ENCODE data around the gene TEX264.

Gene TEX264

DNA sequence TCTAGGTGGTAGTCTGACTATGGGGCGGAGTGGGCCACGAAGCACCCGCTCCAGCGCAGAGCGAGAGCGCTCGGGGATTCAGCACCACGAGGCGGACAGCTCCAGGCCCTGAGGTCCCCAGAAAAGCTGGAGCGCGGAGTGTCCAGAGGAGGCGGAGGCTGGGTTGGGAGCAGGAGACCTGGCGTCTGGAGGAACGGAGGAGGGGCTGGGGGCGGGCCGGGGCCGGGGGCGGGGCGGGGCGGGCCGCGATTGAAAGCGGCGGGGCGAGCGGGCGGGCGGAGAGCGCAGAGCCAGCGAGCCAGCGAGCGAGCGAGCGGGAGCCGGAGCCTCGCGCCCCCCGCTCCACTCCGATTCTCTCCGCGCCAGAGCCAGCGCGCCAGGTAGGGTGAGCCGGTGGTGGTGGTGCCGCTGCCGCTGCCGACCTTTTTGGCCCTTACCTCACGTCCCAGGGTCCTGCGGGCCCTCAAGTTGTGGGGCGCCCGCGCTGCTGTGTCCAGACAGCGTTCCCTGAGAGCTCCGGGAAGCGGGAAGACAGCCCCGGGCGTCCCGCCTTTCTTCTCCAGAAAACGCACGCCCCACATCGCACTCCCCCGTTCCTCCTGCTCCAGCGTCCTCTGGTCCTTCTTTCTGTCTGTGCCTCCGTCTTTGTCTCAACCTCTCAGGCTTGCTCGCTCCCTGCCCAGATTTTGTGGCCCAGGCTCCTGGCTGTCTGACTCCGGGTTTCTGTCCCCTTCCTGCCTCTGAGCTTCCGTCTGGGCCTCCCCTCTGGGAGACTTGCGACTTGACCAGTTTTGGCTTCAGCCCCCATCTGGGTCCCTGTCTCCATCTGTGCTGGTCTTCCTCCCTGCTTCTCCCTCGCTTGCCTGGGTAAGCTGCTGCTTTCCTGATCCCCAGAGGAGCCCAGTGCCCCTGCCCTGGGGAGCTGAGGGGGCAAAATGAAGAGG lies 36.0 kb downstream of the TEX264 start, which contains the start of gene GRM2:
TSS of gene GRM2 (plus strand) at position 281 of the 944 bp plus-strand sequence. CDS start 1,916 bp downstream, outside the sequence.
- in situ Hi-C loops (cut with MboI; ENCODE audit: low sequenced_read_pairs, unreplicated experiment) = no loop called here
- DNase-seq (ENCODE audit: low spot score) = no peak
- TF ChIP-seq, protein P1, sequence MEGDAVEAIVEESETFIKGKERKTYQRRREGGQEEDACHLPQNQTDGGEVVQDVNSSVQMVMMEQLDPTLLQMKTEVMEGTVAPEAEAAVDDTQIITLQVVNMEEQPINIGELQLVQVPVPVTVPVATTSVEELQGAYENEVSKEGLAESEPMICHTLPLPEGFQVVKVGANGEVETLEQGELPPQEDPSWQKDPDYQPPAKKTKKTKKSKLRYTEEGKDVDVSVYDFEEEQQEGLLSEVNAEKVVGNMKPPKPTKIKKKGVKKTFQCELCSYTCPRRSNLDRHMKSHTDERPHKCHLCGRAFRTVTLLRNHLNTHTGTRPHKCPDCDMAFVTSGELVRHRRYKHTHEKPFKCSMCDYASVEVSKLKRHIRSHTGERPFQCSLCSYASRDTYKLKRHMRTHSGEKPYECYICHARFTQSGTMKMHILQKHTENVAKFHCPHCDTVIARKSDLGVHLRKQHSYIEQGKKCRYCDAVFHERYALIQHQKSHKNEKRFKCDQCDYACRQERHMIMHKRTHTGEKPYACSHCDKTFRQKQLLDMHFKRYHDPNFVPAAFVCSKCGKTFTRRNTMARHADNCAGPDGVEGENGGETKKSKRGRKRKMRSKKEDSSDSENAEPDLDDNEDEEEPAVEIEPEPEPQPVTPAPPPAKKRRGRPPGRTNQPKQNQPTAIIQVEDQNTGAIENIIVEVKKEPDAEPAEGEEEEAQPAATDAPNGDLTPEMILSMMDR (IDR thresholded peaks at IDR 0.05; ENCODE audit: borderline replicate concordance, control extremely low read depth, extremely low read depth, insufficient read depth, missing control alignments) = no peak

DNA sequence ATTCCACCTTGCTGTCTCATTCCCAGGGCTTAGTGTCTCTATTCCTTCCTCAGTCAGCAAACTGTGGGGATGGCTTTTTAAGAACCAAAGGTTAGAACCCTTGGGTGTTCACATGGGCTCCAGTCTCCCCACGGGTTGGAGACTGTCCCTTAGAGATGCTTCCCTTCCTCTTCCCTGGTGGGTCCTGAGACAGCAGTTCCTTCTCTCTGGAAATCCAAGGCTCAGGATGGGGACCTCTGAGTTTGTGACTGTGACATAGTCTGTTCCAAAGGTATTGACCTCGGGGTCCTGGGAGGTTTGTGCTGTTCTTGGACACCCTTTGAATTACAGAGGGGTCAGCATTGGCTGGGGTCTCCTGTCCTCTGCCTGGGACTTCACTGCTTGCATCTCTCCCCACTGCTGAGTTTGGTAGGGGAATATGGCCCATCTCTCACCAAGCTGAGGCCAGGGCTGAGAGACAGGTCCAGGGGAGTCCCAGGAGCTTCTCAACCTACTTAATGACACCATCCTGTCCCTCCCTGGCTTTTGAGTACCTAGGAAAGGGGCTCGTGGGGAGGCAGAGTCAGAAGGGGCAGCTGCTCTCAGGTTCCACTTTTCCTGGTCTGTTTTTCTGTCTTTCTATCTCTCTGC lies 37.3 kb downstream of the TEX264 start:
- no peak for DNase-seq (ENCODE audit: low spot score)
- TF ChIP-seq, protein P1 (IDR thresholded peaks at IDR 0.05; ENCODE audit: borderline replicate concordance, control extremely low read depth, extremely low read depth, insufficient read depth, missing control alignments) = no peak
- in situ Hi-C loops (cut with MboI; ENCODE audit: low sequenced_read_pairs, unreplicated experiment) = no loop called here

DNA sequence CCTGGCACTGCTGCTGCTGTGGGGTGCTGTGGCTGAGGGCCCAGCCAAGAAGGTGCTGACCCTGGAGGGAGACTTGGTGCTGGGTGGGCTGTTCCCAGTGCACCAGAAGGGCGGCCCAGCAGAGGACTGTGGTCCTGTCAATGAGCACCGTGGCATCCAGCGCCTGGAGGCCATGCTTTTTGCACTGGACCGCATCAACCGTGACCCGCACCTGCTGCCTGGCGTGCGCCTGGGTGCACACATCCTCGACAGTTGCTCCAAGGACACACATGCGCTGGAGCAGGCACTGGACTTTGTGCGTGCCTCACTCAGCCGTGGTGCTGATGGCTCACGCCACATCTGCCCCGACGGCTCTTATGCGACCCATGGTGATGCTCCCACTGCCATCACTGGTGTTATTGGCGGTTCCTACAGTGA lies 38.0 kb downstream of the TEX264 start:
- DNase-seq (ENCODE audit: low spot score) = no peak
- in situ Hi-C loops (cut with MboI; ENCODE audit: low sequenced_read_pairs, unreplicated experiment) = no loop called here
- TF ChIP-seq, protein P1 (IDR thresholded peaks at IDR 0.05; ENCODE audit: borderline replicate concordance, control extremely low read depth, extremely low read depth, insufficient read depth, missing control alignments) = no peak

DNA sequence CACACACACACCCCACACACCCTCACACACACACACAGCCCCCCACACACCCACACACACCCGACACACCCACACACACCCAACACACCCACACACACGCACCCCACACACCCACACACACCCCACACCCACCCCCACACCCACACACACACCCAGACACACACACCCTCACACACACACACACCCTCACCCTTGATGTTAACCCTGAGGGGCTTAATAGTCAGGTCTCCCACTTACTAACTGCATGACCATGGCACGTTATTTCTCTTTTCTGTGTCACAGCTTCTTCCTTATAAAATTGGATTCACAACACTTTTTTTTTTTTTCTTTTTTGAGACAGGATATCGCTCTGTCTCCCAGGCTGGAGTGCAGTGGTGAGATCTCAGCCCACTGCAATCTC lies 38.6 kb downstream of the TEX264 start:
- DNase-seq (ENCODE audit: low spot score) = no peak
- in situ Hi-C loops (cut with MboI; ENCODE audit: low sequenced_read_pairs, unreplicated experiment) = no loop called here
- TF ChIP-seq, protein P1 (IDR thresholded peaks at IDR 0.05; ENCODE audit: borderline replicate concordance, control extremely low read depth, extremely low read depth, insufficient read depth, missing control alignments) = no peak

DNA sequence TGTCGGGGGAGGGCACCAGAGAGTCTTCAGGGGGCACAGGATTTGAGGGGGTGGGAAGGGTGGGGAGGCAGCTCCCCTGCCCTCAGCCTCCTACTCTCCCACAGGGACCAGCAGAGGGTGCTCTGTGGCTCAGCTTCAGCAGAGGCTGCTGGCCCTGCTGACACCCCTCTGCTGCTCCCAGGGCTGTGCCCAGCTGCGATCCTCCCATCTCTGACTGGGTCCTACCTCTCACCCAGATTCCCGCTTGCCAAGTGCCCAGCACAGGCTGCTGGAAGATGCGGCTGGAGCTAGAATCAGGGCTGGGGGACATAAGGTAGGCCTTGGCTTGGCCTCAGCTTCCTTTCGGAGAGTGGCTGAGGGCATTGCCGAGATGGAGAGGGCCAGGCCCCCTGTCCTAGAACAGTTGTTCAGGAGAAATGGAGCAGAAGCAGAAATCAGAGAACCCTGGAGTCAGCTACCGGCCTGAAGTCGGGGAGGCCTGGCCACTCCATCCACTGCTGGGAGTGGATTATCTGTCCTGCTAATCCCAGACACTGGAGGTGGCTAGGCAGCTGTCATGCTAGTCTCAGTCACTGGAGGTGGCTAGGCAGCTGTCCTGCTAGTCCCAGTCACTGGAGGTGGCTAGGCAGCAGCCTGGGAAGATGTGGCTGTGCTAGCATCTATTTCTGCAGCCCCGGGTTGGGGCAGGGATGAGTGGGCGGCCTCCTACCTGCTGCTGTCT lies 39.7 kb downstream of the TEX264 start:
- TF ChIP-seq, protein P1 (IDR thresholded peaks at IDR 0.05; ENCODE audit: borderline replicate concordance, control extremely low read depth, extremely low read depth, insufficient read depth, missing control alignments) = no peak
- in situ Hi-C loops (cut with MboI; ENCODE audit: low sequenced_read_pairs, unreplicated experiment) = no loop called here
- DNase-seq (ENCODE audit: low spot score) = no peak

DNA sequence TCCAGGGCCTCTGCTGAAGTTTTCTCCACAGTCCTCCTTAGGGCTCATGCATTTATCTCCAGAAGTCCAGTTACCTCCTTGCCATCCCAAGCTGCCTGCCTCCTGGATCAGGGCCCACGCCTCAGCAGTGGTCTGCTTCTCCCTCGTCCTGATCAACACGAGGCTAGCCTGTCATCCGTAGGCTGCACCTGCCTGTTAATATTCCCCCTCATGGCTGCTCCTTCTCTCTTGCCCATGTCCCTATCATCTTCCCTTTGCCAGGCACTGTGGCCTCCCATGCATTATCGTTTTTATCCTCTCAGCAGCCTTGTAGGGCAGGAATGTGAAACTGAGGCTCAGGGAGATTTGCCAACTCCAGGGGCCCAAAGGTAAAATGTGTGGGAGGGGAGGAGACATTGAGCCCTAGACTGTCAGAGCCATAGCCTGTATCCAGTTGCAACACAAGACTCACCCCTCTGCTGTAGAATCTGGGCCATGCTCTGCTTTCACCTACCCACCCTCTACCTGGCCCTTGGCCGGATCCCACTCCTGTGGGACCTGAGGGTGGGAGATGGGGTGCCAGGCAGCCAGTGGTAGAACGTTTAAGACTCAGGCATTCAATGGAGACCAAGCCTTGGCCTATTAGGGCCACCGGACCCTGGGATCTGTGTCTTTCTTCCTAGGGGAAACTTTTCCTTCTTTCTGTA lies 40.4 kb downstream of the TEX264 start:
- TF ChIP-seq, protein P1 (IDR thresholded peaks at IDR 0.05; ENCODE audit: borderline replicate concordance, control extremely low read depth, extremely low read depth, insufficient read depth, missing control alignments) = no peak
- no peak for DNase-seq (ENCODE audit: low spot score)
- in situ Hi-C loops (cut with MboI; ENCODE audit: low sequenced_read_pairs, unreplicated experiment) = no loop called here

All from GM13976 (cell line).